ENCODE measurements around the gene KCTD2.

DNA sequence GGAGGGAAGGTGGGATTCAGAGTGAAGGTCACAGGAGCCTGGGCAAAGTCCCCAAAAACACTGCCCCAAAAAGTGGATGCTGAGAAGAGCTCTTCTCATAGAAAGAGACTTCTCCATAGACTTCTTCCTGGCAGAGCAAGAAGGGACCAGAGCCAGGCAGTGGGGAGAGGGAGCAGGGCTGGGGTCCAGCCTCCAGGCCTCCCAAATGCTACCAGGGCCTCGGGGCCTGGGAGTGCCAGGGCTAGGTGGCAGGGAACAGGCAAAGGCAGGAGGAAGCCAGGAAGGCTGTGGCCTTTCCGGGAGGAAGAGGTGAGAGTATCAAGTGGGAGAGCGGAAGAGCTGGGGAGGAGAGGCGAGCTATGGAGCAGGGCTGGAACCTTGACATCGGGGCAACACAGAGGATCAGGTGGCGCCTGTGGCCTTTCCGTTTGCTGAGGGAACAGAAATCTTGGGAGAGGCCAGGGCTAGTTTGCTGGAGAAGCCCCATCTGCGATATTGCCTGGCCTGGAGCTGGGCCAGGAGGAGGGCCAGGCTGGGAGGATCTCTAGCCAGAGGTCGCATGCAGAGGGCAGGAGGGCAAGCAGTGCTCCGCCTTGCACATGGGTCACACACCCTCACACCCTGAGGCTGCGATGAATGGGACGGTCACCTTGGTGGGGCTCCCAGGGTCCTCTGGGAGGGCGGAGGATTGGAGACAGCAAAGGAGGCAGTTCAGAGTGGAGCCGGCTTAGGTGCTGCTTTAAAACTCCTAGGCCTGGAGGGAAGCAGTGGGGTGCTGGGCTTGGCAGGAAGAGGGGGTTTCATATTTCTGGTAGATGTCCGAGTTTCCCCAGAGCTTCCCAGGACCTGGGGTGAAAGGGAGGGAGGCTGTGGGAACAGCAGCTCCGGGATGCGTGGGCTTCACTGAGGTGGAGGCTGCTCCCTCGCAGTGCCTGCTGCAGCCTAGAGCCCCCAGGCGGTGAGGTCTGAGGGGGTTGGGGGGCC, 44.1 kb downstream of the KCTD2 start:
- TF ChIP-seq GATA2 (IDR thresholded peaks at IDR 0.05; ENCODE audit: low read depth, low read length) = no peak
- TF ChIP-seq GATA3 (IDR thresholded peaks at IDR 0.05; ENCODE audit: low read depth, low read length) = no peak

Data from SH-SY5Y (cell line).